Activated CD4-positive, CD25-positive, alpha-beta regulatory T cell treated with anti-CD3 and anti-CD28 coated beads, Interleukin-2, amount 50 U/mL, for 16 hours (primary cell): ENCODE measurements around the gene CNOT10.

Experiments used
- DNase-seq: peaks from one replicate; pipeline ENCODE4 v3.0.0-alpha.2; 2020; ENCODE audit warnings: low read depth, low spot score

The CNOT10 gene

DNA sequence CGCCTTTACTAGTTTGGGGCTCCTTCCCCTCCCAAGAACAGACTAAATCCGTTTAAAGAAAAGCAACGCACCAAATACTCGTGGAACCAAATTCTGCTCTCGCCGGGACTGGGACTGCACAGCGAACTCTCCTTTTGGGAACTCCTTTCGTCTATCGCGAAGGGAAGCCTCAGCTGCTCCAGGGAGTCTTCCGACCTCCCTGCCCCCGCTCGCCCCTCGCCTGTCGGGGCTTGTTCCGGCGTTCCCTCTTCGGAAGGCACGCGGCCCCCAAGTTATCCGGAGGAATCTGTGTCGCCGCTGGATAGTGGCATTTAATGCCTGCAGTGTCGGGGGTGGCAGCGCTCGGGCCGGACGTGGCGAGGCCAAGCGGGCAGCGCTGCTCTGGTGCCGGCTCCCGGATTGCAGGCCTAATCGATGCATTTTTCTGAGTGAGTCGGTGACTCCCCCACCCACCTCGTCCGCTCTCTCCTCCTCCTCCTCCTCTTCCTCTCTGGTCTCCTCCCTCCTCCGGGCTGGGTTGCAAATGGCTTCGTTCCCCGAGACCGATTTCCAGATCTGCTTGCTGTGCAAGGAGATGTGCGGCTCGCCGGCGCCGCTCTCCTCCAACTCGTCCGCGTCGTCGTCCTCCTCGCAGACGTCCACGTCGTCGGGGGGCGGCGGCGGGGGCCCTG is 132.7 kb downstream of the CNOT10 start, which contains the start of gene TRIM71:
TRIM71 (plus strand) TSS at position 440 of the 671 bp plus-strand sequence; CDS start at position 524, 84 bp downstream.
- DNase-seq, result no peak

DNA sequence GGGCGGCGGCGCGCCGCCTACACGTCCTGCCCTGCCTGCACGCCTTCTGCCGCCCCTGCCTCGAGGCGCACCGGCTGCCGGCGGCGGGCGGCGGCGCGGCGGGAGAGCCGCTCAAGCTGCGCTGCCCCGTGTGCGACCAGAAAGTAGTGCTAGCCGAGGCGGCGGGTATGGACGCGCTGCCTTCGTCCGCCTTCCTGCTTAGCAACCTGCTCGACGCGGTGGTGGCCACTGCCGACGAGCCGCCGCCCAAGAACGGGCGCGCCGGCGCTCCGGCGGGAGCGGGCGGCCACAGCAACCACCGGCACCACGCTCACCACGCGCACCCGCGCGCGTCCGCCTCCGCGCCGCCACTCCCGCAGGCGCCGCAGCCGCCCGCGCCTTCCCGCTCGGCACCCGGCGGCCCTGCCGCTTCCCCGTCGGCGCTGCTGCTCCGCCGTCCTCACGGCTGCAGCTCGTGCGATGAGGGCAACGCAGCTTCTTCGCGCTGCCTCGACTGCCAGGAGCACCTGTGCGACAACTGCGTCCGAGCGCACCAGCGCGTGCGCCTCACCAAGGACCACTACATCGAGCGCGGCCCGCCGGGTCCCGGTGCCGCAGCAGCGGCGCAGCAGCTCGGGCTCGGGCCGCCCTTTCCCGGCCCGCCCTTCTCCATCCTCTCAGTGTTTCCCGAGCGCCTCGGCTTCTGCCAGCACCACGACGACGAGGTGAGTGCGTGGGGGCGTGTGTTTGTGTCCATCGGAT is 133.4 kb downstream of the CNOT10 start:
- no peak for DNase-seq

- DNase-seq, result no peak
Measured at GRCh38 chr3:32818970-32819511, 134.1 kb downstream of the CNOT10 start.

- DNase-seq, result no peak
Measured at GRCh38 chr3:32819551-32820348, 134.8 kb downstream of the CNOT10 start.

DNA sequence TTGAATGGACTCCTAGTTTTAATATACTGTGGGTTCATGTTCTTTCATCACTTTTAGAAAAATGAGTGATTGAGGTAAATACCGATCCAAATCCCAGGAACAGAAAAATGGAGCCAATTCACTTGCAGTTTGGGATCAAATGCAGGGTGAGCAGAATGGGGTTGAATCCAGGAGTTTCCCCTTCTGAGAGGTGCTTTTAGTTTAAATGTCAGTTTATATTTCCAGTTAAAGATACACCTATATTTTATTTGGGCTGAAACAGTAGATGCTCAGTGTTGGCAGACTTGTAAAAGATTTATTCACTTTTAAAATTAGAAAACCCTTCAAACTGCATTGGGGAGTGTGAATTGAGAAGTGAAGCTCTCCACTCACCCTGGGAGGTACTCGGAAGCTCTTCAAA is 135.4 kb downstream of the CNOT10 start:
- DNase-seq, result no peak

DNA sequence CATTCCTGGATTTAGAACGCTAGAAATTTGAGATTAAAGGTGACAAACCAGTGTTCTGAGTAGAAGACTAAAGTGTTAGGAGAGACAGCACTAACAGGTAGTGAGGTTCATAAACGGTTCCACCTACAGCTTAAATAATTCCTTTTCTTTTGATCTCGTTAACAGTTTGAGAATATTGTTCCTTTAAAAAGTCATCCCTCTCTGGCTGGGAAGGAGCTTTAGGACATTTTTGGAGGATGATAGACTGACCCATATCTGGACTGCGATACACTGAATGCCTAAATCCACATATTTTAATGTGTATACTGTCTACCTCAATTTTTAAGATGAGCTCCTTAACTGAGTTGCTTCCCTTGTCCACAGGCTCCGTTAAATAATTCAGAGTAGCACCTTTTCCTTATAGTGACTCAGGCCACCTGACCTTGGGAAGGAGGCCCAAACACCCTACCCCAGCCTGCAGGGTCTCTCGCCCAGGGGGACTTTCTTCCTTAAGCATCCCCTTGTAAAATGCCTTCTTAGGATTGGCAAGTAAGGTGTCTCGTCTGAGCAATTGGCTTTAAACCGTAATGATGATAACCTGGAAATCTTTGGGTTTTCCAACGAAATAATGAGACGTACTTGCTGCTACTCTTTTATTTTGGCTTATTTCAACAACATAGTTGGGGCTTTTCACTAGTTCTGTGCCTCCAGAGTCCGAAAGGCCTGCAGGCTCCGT is 136.1 kb downstream of the CNOT10 start:
- DNase-seq, result no peak

- no peak for DNase-seq
Measured at GRCh38 chr3:32821686-32822296, 136.8 kb downstream of the CNOT10 start.

DNA sequence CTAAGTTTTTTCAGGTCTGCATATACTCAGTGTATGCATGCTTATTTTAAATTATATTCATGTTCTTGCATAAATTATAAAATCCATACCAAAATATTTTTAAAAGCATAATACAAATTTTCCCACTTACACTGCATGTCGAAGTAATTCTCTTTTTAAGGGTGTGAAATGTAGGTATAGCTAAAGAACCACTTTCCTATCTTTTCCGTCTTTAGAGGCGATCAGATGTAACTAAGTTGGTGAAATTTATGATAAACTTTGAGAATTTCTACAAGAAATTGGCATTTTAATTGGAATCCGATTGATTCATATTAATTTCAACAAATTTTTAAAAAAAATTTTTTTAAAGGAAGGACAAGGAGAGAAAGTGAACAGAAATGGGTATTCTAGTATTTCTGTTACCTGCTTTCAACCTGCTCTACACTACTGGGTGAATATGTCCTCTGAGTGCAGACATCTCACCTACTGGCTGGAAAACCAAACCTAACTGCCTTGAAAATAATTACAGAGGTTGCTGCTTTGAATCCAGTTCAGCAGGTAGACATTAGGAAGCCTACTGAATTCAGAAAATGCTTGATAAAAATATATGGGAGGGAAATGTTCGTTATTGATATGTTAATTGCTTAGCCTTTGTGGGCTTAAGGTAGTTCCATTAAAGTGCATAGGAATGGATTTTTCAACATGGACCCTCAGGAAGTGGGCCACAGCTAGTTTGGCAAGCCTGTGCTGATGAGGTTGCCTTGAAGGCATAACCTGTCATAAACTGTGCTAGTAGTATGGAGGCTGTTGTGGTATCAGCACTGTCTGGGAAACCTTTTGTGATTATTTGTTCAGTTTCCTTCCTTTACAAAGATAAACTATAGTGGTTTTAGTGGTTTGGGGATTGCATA is 137.9 kb downstream of the CNOT10 start:
- no peak for DNase-seq
